Natural killer cell (primary cell): ENCODE measurements around the gene ARSB. TPM values are rescaled to one million over a fixed set of nuclear protein-coding genes. Genes with fewer than 3 reads are reported as not detected.

ENCODE experiments used
- ATAC-seq, 3 donors: fragments of 150-1000 bp in 2 of 3; fragments of 200-7000 bp in 1 of 3; cut with Tn5 transposase; 1 replicate in 1 of 3; 2 replicates in 2 of 3; pipeline ENCODE4 v1.10.0; 2021; ENCODE audit warnings: mild to moderate bottlenecking in 2 of 3, moderate library complexity in 2 of 3
- DNase-seq, 2 donors: peaks; one replicate each; pipeline versions ENCODE4 v3.0.0 to v3.0.0-alpha.2; 2013 to 2021; ENCODE audit warnings: mixed read lengths in 1 of 2
- H3K27ac ChIP-seq: one replicate; pipeline ENCODE4 v1.5.1; 2013; ENCODE audit warnings: mild to moderate bottlenecking, low read length
- H3K27me3 ChIP-seq: one replicate; pipeline ENCODE4 v1.6.1; 2013; ENCODE audit warnings: low read length; ENCODE audit not compliant: control insufficient read depth, insufficient read depth
- H3K36me3 ChIP-seq: one replicate; pipeline ENCODE4 v1.6.1; 2013; ENCODE audit warnings: low read length; ENCODE audit not compliant: control insufficient read depth, insufficient read depth
- H3K4me1 ChIP-seq: one replicate; pipeline ENCODE4 v1.6.1; 2013; ENCODE audit warnings: low read length; ENCODE audit not compliant: control insufficient read depth, insufficient read depth
- H3K4me3 ChIP-seq: one replicate; pipeline ENCODE4 v1.5.1; 2013; ENCODE audit warnings: low read length
- H3K9me3 ChIP-seq: one replicate; pipeline ENCODE4 v1.6.1; 2013; ENCODE audit warnings: low read length; ENCODE audit not compliant: control insufficient read depth, insufficient read depth
- H3K27ac Mint-ChIP-seq, 2 donors: one replicate each; pipeline ENCODE4 v1.8.0; 2022; ENCODE audit warnings: mild to moderate bottlenecking in 2 of 2, mixed read lengths in 2 of 2, moderate library complexity in 1 of 2
- H3K27me3 Mint-ChIP-seq, 2 donors: one replicate each; pipeline ENCODE4 v1.8.0; 2022; ENCODE audit warnings: low read depth in 2 of 2, mixed read lengths in 2 of 2
- H3K36me3 Mint-ChIP-seq: one replicate; pipeline ENCODE4 v1.8.0; 2022; ENCODE audit warnings: mixed read lengths
- H3K4me1 Mint-ChIP-seq, 2 donors: one replicate each; pipeline ENCODE4 v1.8.0; 2022; ENCODE audit warnings: mixed read lengths in 2 of 2
- H3K4me3 Mint-ChIP-seq: one replicate; pipeline ENCODE4 v1.8.0; 2022; ENCODE audit warnings: mild to moderate bottlenecking, moderate library complexity, mixed read lengths
- H3K9me3 Mint-ChIP-seq, 2 donors: one replicate each; pipeline ENCODE4 v1.8.0; 2022; ENCODE audit warnings: mixed read lengths in 2 of 2
- CTCF ChIP-seq: fragments of 200-600 bp; IDR thresholded peaks from one replicate; pipeline ENCODE4 v1.8.0; 2022; ENCODE audit warnings: antibody characterized with exemption
- WGBS: methylation state at CpG from one replicate; pipeline ENCODE4 v1.1.7; 2013; ENCODE audit warnings: missing lambda C conversion rate; ENCODE audit not compliant: insufficient coverage; 5-methylcytosine and 5-hydroxymethylcytosine counted together
- intact Hi-C: fragments of 100-400 bp; cut with micrococcal nuclease; formaldehyde crosslinking; loops from one replicate; pipeline ENCODE4 v1.14.2; 2022
- total RNA-seq, 4 donors: library from RNA; stranded (reverse); fragments of 120-200 nt in 1 of 4; gene quantifications; one replicate each; pipeline versions ENCODE4 v1.2.3 to v1.2.4, GENCODE V29; 2013 to 2022

Gene ARSB
- total RNA-seq, 3 donors from 2014 or later (not counting 1 experiment from before 2014, with no cell fraction given): 8.6 to 12.8 (median 8.9) TPM

DNA sequence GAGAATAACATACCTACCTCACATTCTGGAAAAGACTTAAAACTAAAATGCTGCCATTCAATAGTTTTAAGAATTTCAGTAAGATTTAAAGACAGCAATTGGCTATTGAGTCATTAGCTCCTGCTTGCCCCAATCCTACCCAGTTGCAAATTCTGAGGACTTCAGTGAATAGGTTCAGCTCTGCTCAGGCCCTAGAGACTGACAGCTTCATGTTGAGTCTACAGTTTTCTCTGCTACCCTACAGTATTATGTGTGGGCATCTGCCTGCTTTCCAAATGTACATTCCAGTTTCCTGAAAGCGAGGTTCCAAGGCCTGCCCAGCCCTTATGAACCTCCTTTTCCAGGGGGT, 61.5 kb downstream of the ARSB start:
- no peaks in the 10 kb centered on the region for H3K36me3 ChIP-seq
- Mint-ChIP-seq H3K9me3 (no peaks in the 10 kb centered on the region), H3K4me3 (no peak overlapping the region), H3K27ac (no peak overlapping the region), H3K4me1 (no peaks in the 10 kb centered on the region), H3K27me3 (no peaks in the 10 kb centered on the region), H3K36me3 (no peaks in the 10 kb centered on the region)
- intact Hi-C loops: no loop called here
- TF ChIP-seq CTCF: no peak
- H3K27me3 ChIP-seq: no peaks in the 10 kb centered on the region
- H3K4me3 ChIP-seq: no peak overlapping the region
- no peak overlapping the region for H3K27ac ChIP-seq
- ATAC-seq (no peak), DNase-seq (no peak)
- WGBS: 87% methylated on average over 1 of the region's 1 CpG
- no peaks in the 10 kb centered on the region for H3K4me1 ChIP-seq
- no peaks in the 10 kb centered on the region for H3K9me3 ChIP-seq

GRCh38 chr5:78922879-78923621, 62.1 kb downstream of the ARSB start:
- no peaks in the 10 kb centered on the region for H3K4me1 ChIP-seq
- H3K36me3 Mint-ChIP-seq: no peaks in the 10 kb centered on the region
- H3K27me3 ChIP-seq: no peaks in the 10 kb centered on the region
- H3K4me1 Mint-ChIP-seq: no peaks in the 10 kb centered on the region
- no peak overlapping the region for H3K4me3 ChIP-seq
- no peaks in the 10 kb centered on the region for H3K27me3 Mint-ChIP-seq
- H3K27ac ChIP-seq: no peak overlapping the region
- H3K36me3 ChIP-seq: no peaks in the 10 kb centered on the region
- no peak overlapping the region for H3K4me3 Mint-ChIP-seq
- WGBS: 74% methylated on average over 8 of the region's 8 CpGs
- H3K27ac Mint-ChIP-seq: no peak overlapping the region
- intact Hi-C loops: no loop called here
- ATAC-seq (no peak), DNase-seq (no peak)
- no peaks in the 10 kb centered on the region for H3K9me3 Mint-ChIP-seq
- TF ChIP-seq CTCF: no peak
- no peaks in the 10 kb centered on the region for H3K9me3 ChIP-seq

DNA sequence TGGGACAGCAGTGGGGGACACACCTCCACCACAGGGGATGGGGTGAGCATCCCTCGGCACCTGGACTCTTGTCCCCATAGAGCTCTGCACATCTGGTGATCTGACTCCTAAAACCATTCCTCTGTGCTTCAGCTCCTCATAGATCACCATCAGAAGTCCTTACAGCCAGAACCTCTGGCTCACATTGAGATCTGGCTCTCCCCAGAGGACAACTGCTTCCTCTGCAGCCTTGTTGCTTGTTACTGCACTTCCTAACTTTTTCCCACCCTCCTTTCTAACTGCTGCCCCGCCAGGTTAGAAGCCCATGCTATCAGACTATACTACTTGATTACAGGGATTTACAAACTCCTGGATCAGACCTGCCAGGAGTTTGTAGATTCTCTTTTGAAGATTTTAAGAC, 64.5 kb downstream of the ARSB start:
- Histone ChIP-seq H3K4me3 (no peak overlapping the region), H3K9me3 (no peaks in the 10 kb centered on the region), H3K36me3 (no peaks in the 10 kb centered on the region), H3K27me3 (no peaks in the 10 kb centered on the region), H3K4me1 (no peaks in the 10 kb centered on the region), H3K27ac (no peak overlapping the region)
- 95% methylated on average over 2 of the region's 2 CpGs for WGBS
- no peaks in the 10 kb centered on the region for H3K9me3 Mint-ChIP-seq
- H3K27ac Mint-ChIP-seq: no peak overlapping the region
- ATAC-seq (no peak), DNase-seq (no peak)
- intact Hi-C loops: no loop called here
- H3K4me3 Mint-ChIP-seq: no peak overlapping the region
- TF ChIP-seq CTCF: no peak
- H3K4me1 Mint-ChIP-seq: no peaks in the 10 kb centered on the region
- H3K27me3 Mint-ChIP-seq: no peaks in the 10 kb centered on the region
- H3K36me3 Mint-ChIP-seq: no peaks in the 10 kb centered on the region

DNA sequence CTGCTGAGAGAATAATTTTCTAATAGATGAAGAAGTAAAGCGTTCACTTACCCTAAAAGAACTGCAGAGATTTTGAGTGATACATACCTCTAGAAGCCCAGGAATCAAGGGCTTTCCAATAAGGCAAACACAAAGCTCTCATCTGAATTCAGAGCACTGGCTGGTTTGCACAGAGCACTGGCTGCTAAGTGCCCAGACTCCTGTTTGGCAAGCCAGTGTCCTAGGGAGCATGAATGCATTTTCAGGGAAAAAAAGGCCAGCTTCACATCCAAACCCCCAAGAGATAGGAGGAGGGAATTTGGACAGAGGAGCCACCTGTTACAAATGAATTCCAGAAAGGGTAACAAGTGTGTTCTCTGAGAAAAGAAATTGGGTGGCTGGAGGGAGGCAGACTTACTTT, 65.3 kb downstream of the ARSB start:
- H3K27me3 Mint-ChIP-seq: no peaks in the 10 kb centered on the region
- no peaks in the 10 kb centered on the region for H3K4me1 Mint-ChIP-seq
- H3K4me3 Mint-ChIP-seq: no peak overlapping the region
- DNase-seq (no peak), ATAC-seq (no peak)
- Histone ChIP-seq H3K4me1 (no peaks in the 10 kb centered on the region), H3K9me3 (no peaks in the 10 kb centered on the region), H3K36me3 (no peaks in the 10 kb centered on the region), H3K27me3 (no peaks in the 10 kb centered on the region), H3K4me3 (no peak overlapping the region), H3K27ac (no peak overlapping the region)
- WGBS: 100% methylated on average over 1 of the region's 1 CpG
- no peak overlapping the region for H3K27ac Mint-ChIP-seq
- H3K9me3 Mint-ChIP-seq: no peaks in the 10 kb centered on the region
- H3K36me3 Mint-ChIP-seq: no peaks in the 10 kb centered on the region
- TF ChIP-seq CTCF: no peak
- intact Hi-C loops: no loop called here
